ENCODE results near the gene ADAMTS1.

ADAMTS1 gene

GRCh38 chr21:26814386-26814785 is 30.8 kb downstream of the ADAMTS1 start:
- H3K4me3 ChIP-seq (ENCODE audit: low read depth, low read length): no peak overlapping the region
- no peak for TF ChIP-seq CTCF (conservative IDR thresholded peaks at IDR 0.05; ENCODE audit: low read depth, low read length)
- peak; percentile 56 for DNase-seq (ENCODE audit: low read depth)

GRCh38 chr21:26813426-26813998 is 31.7 kb downstream of the ADAMTS1 start:
- TF ChIP-seq CTCF (conservative IDR thresholded peaks at IDR 0.05; ENCODE audit: low read depth, low read length): no peak
- DNase-seq (ENCODE audit: low read depth): no peak
- no peak overlapping the region for H3K4me3 ChIP-seq (ENCODE audit: low read depth, low read length)

- no peak overlapping the region for H3K4me3 ChIP-seq (ENCODE audit: low read depth, low read length)
- no peak for TF ChIP-seq CTCF (conservative IDR thresholded peaks at IDR 0.05; ENCODE audit: low read depth, low read length)
- no peak for DNase-seq (ENCODE audit: low read depth)
Measured at GRCh38 chr21:26812173-26812572, 33.0 kb downstream of the ADAMTS1 start.

- no peak for TF ChIP-seq CTCF (conservative IDR thresholded peaks at IDR 0.05; ENCODE audit: low read depth, low read length)
- no peak overlapping the region for H3K4me3 ChIP-seq (ENCODE audit: low read depth, low read length)
- no peak for DNase-seq (ENCODE audit: low read depth)
Measured at GRCh38 chr21:26811482-26811881, 33.7 kb downstream of the ADAMTS1 start.

GRCh38 chr21:26810676-26811415 is 34.4 kb downstream of the ADAMTS1 start:
- no peak for TF ChIP-seq CTCF (conservative IDR thresholded peaks at IDR 0.05; ENCODE audit: low read depth, low read length)
- no peak overlapping the region for H3K4me3 ChIP-seq (ENCODE audit: low read depth, low read length)
- DNase-seq (ENCODE audit: low read depth): peak; percentile 76

GRCh38 chr21:26810266-26810665 is 34.9 kb downstream of the ADAMTS1 start:
- DNase-seq (ENCODE audit: low read depth): peak; percentile 68
- H3K4me3 ChIP-seq (ENCODE audit: low read depth, low read length): no peak overlapping the region
- TF ChIP-seq CTCF (conservative IDR thresholded peaks at IDR 0.05; ENCODE audit: low read depth, low read length): no peak

GRCh38 chr21:26809745-26810144 is 35.5 kb downstream of the ADAMTS1 start:
- no peak overlapping the region for H3K4me3 ChIP-seq (ENCODE audit: low read depth, low read length)
- DNase-seq (ENCODE audit: low read depth): no peak
- no peak for TF ChIP-seq CTCF (conservative IDR thresholded peaks at IDR 0.05; ENCODE audit: low read depth, low read length)
